ENCODE measurements around the gene ATP5F1D. TPM values are rescaled to one million over a fixed set of nuclear protein-coding genes. Genes with fewer than 3 reads are reported as not detected.

ATP5F1D gene
- total and polyA plus RNA-seq, 2 of the 13 experiments (the other 11 are each of a cell fraction or from before 2014, with no cell fraction given), result 39.4 to 78.7 TPM

- TF ChIP-seq HIC2 (CRISPR knock-in tag; IDR thresholded peaks at IDR 0.05; ENCODE audit: low read depth), result no peak
- TF ChIP-seq HOXA5 (CRISPR knock-in tag; IDR thresholded peaks at IDR 0.05), result 0 out of 2 replicates have a peak, but pooled peaks have one; percentile 3
- TF ChIP-seq NFKBIZ (CRISPR knock-in tag; IDR thresholded peaks at IDR 0.05), result no peak
- TF ChIP-seq ATF7 (IDR thresholded peaks at IDR 0.05), result no peak
- no peak for TF ChIP-seq ATF7 (CRISPR knock-in tag; IDR thresholded peaks at IDR 0.05)
- no peak for TF ChIP-seq NONO (IDR thresholded peaks at IDR 0.05)
- 0 out of 2 replicates have a peak, but pooled peaks have one; percentile 18 for TF ChIP-seq NONO (CRISPR knock-in tag; conservative IDR thresholded peaks at IDR 0.05)
- TF ChIP-seq ZNF34 (CRISPR knock-in tag; IDR thresholded peaks at IDR 0.05; ENCODE audit: borderline replicate concordance), result no peak
- TF ChIP-seq KDM5A (IDR thresholded peaks at IDR 0.05; ENCODE audit: borderline replicate concordance, low read length), result peak; percentile 62; the same call in 1 of the 2 replicates
- peak; percentile 8; the same call in 1 of the 2 replicates for TF ChIP-seq ZNF337 (CRISPR knock-in tag; IDR thresholded peaks at IDR 0.05; ENCODE audit: borderline replicate concordance, low read depth)
- TF ChIP-seq TMF1 (CRISPR knock-in tag; IDR thresholded peaks at IDR 0.05; ENCODE audit: low read depth), result peak; percentile 44; the same call in 1 of the 2 replicates
- no peak for TF ChIP-seq ZFP1 (CRISPR knock-in tag; IDR thresholded peaks at IDR 0.05)
- peak; percentile 49; the same call in 1 of the 2 replicates for TF ChIP-seq ATF7-NPFF (CRISPR knock-in tag; IDR thresholded peaks at IDR 0.05; ENCODE audit: low read depth)
- no peak for TF ChIP-seq NFE2L2 (IDR thresholded peaks at IDR 0.05; ENCODE audit: low read length)
- peak; percentile 62; the same call in 1 of the 2 replicates for TF ChIP-seq PHF21A (CRISPR knock-in tag; IDR thresholded peaks at IDR 0.05)
- TF ChIP-seq ZBTB33 (CRISPR knock-in tag; IDR thresholded peaks at IDR 0.05), result peak; percentile 57; the same call in 1 of the 2 replicates
- 0 out of 2 replicates have a peak, but pooled peaks have one; percentile 82 for TF ChIP-seq ZNF329 (CRISPR knock-in tag; IDR thresholded peaks at IDR 0.05; ENCODE audit: low read depth)
- TF ChIP-seq SRF (IDR thresholded peaks at IDR 0.05; ENCODE audit: low read depth, low read length), result 0 out of 2 replicates have a peak, but pooled peaks have one; percentile 20
- TF ChIP-seq FOXC1 (CRISPR knock-in tag; IDR thresholded peaks at IDR 0.05; ENCODE audit: borderline replicate concordance), result peak; percentile 54; the same call in 1 of the 2 replicates
- TF ChIP-seq SOX13 (IDR thresholded peaks at IDR 0.05), result no peak
- TF ChIP-seq SOX13 (CRISPR knock-in tag; conservative IDR thresholded peaks at IDR 0.05 in 1 of 2, IDR thresholded peaks at IDR 0.05 in 1 of 2), result peak in 1 of 2 experiments; percentile 26; a peak in 1 of 4 replicates
- peak; percentile 71; the same call in 1 of the 2 replicates for TF ChIP-seq MIER3 (CRISPR knock-in tag; IDR thresholded peaks at IDR 0.05; ENCODE audit: borderline replicate concordance)
- TF ChIP-seq ETV6 (CRISPR knock-in tag; conservative IDR thresholded peaks at IDR 0.05), result 0 out of 2 replicates have a peak, but pooled peaks have one; percentile 15
- no peak for TF ChIP-seq MATR3 (CRISPR knock-in tag; IDR thresholded peaks at IDR 0.05)
- TF ChIP-seq ZNF136 (CRISPR knock-in tag; IDR thresholded peaks at IDR 0.05; ENCODE audit: low read depth), result no peak
- 0 out of 2 replicates have a peak, but pooled peaks have one; percentile 7 for TF ChIP-seq ZNF713 (CRISPR knock-in tag; IDR thresholded peaks at IDR 0.05)
- 0 out of 2 replicates have a peak, but pooled peaks have one; percentile 24 for TF ChIP-seq ESRRA (CRISPR knock-in tag; IDR thresholded peaks at IDR 0.05; ENCODE audit: low read depth)
- no peak for TF ChIP-seq STAT5B (CRISPR knock-in tag; IDR thresholded peaks at IDR 0.05)
- TF ChIP-seq KLF12 (CRISPR knock-in tag; IDR thresholded peaks at IDR 0.05; ENCODE audit: borderline replicate concordance), result no peak
- peak in 1 of 2 experiments; percentile 46; a peak in 1 of 4 replicates for TF ChIP-seq POLR2A (IDR thresholded peaks at IDR 0.05; ENCODE audit: insufficient read depth in 1 of 2, low read depth in 2 of 2, low read length in 2 of 2)
These were observed at the start of gene ATP5F1D (continued) for GRCh38 chr19:1241417-1242095.

All from HepG2 (cell line).